Activated T-cell treated with anti-CD3 and anti-CD28 coated beads for 1 hour (primary cell): ENCODE data around the gene PRKCD.

ENCODE experiments used
- DNase-seq: peaks from one replicate; pipeline ENCODE4 v3.0.0-alpha.2; 2020; ENCODE audit warnings: low read depth

Gene PRKCD

DNA sequence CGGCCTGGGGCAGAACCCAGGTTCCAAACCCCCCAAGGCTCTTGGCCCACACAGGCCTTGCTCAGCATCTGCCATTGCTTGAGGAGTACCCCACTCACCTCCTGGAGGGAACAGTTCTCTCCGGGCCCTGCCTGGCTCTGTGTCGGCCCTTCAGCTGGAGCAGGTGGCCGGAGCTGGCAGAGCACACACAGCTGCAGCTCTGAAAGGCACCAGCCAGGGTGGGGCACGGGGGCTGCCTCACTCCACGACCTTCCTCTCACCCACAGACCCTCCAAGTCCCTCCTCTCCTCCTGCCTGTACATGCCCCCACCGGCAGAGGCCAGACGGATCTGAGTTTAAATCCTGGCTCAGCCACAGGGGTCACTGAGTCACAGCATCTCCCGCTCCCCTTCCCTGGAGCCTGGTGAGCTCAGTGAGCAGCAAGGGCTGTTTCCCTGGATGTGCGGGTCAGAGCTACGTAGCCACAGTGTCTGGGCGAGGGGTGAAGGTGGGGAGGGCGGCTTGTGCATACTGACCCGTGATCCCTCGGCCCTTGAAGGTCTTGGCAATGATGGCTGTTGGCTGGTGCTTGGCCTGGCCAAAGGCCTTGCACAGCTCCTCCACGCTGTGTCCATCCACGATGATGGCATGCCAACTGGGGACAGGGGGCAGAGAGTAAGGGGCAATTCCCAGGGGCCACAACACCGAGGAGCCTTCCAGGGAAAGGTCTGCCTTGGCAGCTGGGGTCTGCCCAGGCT is 71.8 kb downstream of the PRKCD start:
- no peak for DNase-seq

DNA sequence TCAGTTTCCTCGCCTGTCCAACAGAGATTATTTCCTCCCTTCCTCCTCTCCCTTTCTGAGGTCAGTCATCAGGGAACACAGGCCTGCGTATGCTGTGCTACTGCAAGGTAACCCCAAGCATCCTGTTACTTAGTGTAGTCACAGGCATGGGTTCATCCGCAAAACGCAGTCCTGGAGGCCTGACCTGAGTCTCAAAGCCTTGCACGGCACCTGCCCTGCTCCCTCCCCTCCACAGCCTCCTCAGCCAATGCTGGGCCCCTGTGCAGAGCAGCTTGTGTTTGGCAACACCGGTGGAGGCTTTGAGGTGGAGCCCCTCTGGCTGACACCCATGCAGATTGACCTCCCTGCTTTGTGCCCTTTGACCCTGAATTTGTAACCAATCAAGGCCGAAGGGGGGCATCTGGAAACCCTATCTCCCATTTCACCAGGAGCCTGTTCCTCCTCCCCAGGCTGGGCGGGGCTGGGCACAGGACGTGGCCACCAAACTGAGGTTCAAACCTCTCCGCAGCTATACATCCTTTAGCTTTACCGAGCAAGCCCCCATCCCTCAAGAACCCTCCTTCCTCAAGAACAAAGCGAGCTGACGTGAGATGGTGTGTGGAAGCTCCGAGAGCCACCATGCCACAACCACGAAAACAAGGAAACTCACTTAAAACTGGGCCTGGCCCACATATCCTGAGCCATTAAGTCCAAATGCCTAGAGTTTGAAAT is 73.3 kb downstream of the PRKCD start:
- no peak for DNase-seq

DNA sequence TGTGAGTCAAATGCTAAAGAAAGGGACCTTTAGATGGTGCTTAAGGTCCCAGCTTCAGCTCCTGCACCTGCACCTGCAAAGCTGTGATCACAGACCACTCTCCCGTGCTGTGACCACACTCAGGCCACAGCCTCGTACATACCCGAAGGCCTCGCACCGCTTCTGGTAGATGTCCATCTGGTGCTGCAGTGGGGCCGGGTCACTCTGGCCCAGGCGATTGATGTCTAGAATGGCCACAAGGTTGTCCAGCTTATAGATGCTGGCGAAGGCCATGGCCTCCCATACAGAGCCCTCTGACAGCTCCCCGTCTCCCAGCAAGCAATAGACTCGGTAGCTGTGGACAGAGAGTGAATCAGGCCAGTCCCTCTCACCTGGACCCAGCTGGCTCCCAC is 73.8 kb downstream of the PRKCD start:
- DNase-seq, result no peak

DNA sequence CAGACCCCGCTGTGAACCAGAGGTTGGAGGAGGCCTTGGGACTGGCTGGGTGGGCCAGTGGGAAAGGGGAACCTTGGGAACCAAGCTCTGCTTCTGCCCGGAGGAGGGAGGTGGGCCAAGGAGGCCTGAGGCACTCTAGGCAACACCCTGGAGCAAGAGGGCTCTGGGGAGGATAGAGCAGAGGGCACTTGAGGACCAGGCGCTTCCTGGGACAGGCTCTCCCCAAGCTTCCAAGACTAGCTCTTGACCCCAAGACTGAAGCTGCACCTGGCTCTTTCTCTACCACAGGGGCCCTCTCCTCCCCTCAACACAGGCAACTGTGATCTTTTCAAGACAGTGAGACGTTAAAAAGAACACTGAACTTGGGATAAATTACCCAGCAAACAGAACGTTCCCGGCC is 74.5 kb downstream of the PRKCD start:
- DNase-seq, result no peak

DNA sequence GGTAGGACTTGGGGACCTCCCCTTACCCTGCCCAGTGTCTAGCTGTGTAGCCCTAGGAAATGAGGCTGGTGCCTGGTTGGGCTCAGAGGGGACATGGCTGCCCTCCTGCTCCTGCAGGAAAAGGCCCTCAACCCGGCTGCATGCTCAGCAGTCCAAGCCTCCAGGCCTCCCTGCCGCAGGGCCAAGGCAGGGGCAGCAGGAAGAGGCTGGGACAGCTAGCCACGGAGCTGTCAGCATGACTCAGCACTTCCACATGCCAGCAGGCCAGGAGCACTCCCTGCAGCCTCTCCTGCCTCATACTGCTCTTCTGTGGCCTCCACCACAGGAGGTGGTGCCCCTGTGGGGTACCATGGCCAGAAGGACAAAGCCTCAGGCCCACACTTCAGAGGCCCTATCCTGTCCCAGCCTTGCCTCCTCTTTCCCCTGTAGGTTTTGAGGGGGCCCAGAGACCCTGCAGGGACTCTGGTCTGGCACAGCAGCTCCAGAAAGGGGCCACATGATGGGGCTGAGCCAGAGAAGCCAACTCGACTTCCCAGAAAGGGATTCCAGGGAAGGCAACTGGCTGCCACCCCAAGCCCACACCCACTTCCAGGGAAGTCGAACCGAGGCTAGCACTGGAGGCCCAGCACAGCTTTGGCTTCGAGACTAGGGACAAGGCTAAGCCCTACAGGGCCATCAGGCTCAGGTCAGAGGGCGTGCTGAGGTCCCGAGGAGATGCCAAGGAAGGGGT is 75.3 kb downstream of the PRKCD start:
- no peak for DNase-seq

DNA sequence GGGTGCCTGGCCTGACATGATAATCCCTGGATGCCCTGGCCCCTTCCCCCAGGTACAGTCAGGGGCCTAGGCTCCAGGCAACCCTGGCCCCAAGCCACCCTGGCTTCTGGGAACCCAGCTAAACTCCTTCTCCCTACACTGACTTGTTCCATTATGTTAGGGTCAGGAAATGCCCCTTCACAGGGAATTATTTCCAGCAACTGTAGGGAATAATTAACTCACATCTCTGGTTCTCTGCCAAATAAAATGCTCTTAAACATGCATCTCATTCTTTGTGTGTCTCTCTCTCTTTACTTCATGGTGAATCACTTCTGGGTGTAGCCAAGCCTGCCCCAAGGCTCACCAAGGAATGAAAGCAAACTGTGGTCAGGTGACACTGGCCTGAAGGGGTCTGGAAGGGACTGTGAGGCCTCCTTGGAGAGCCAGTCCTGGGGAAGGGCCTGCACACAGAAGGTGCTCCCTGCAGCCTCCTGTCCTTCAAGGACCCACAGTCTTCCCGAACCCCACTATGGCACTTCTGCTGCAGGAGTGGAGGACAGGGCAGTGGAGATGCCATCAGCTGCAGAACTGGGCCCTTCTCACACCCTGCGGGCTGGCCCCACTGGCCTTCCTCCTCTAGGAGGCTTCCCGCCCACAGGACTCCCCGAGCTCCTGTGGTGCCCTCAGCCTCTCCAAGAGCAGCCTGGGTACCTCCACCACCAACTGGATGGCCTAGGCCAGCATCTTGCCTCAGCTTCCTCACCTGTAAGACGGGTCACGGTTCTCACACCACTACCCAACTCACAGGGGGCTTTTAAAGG is 77.2 kb downstream of the PRKCD start:
- DNase-seq, result no peak

DNA sequence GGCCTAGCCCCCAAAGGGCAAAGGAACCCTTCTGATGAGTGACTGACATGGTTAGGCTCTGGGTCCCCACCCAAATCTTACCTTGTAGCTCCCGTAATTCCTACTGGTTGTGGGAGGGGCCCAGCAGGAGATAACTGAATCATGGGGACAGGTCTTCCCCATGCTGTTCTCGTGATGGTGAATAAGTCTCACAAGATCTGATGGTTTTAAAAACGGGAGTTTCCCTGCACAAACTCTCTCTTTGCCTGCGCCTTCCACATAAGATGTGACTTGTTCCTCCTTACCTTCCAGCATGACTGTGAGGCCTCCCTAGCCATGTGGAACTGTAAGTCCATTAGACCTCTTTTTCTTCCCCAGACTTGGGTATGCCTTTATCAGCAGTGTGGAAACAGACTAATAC is 77.9 kb downstream of the PRKCD start:
- DNase-seq, result no peak

DNA sequence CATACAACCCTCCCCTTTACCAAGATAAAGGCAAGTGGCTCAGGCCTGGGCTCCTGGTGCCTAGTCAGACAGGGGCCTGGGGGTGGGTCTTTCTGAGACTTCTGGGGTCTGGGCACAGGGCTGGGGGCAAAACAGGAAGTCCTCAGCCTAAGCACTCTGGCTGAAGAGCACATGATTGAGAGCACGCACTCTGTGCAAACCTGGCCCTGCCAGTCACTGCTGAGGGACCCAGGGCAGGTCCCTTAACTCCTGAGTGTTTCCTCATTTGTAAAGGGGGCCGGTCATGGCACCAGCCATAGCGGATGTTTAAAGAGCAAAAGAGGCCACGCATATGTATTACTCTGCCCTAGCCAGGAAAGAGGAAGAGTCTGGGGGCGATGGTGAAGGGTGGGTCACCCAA is 78.8 kb downstream of the PRKCD start:
- DNase-seq, result no peak

DNA sequence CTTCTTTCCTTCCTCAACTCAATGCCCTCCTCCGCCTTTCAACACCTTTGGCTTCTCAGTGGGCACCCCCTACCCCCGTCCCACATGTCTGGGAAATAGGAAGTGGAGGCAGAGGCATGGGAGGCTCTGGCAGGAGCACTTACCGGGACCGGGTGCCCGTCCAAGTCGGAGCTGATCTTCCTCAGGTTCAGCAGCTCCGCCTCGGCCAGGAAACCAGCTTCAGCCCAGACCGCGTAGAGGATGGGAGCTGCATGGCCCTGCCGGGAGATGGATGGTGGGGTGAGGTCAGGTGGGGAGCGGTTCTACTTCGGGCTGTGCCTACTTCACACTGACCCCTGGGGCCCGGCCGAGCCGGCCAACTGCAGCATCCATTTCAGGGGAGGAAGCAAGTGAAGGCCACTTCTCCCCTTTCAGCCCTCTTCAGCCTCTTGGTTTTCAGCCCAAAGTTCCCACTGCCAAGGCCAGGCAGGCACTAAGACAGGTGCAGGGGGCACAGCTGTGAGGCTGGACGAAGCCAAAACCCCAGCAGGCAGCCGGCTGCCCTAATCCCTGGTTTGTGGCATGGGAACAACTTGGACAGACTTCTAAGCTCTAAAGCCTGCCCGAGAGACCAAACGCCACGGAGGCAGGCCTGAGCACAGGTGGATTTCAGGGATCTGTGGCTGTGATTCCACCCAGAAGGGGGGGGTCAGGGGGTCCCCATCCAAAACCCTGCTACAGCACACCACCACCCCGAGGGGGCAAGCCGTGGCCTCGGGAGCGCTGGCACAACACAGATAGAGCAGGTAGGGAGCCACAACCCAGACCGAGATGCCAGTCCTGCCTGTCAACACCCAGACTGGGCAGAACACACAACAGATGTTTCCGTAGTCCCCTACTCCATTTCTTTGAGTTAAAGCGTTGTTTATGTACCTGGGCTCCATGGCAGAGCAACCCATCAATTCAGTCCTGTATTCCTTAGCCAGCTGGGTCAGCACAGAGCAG is 80.3 kb downstream of the PRKCD start:
- no peak for DNase-seq

DNA sequence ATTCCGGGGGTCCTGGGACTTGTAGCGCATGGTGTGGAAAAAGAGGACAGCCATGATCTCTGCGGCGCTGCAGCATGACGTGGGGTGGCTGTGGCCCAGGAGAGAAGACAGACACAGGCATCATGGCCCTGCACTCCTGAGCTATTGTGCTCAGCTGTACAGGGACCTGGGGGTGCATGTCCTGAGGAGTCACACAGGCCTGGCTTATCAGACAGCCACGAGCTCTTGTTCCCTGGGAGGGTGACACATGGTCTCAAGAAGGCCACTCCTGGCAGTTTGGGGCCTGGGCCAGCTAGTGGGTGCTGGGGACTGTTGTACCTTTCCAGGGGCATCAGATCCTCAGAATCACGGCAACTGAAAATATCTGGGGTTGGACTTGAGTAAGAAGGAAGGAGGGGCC is 81.1 kb downstream of the PRKCD start:
- DNase-seq, result no peak
